Activated CD4-positive, alpha-beta T cell treated with anti-CD3 and anti-CD28 coated beads, Interleukin-2, amount 10 ng/mL, durations not matched to agents 7 days and 5 days (primary cell): ENCODE data around the gene HTR5A. TPM values are rescaled to one million over a fixed set of nuclear protein-coding genes. Genes with fewer than 3 reads are reported as not detected.
"Not testable (repeated sequence)": the region's sequence is repeated elsewhere in the genome, so short reads cannot be mapped to it uniquely, and the experiment has no call there.

Source experiments
- CTCF ChIA-PET: fragments of 350-600 bp; sonication (Branson Sonifier 250); formaldehyde crosslinking; loops from one replicate; lab custom pipeline; 2021; ENCODE audit warnings: antibody characterized with exemption; lab: Charles Lee
- POLR2A ChIA-PET: fragments of 350-600 bp; sonication (Branson Sonifier 250); formaldehyde crosslinking; loops from one replicate; lab custom pipeline; 2021; ENCODE audit warnings: antibody characterized with exemption; lab: Charles Lee
- DNase-seq: peaks from one replicate; pipeline ENCODE4 v3.0.0-alpha.2; 2020
- H3K27ac Mint-ChIP-seq: one replicate; pipeline ENCODE4 v1.8.0; 2021; ENCODE audit warnings: mild to moderate bottlenecking, moderate library complexity, mixed read lengths
- H3K27me3 Mint-ChIP-seq: one replicate; pipeline ENCODE4 v1.8.0; 2021; ENCODE audit warnings: mixed read lengths
- H3K36me3 Mint-ChIP-seq: one replicate; pipeline ENCODE4 v1.8.0; 2021; ENCODE audit warnings: low read depth, mixed read lengths
- H3K4me1 Mint-ChIP-seq: one replicate; pipeline ENCODE4 v1.8.0; 2021; ENCODE audit warnings: mixed read lengths
- H3K4me3 Mint-ChIP-seq: one replicate; pipeline ENCODE4 v1.8.0; 2021; ENCODE audit warnings: mild to moderate bottlenecking, moderate library complexity, mixed read lengths
- H3K9me3 Mint-ChIP-seq: one replicate; pipeline ENCODE4 v1.8.0; 2021; ENCODE audit warnings: mixed read lengths
- total RNA-seq, 2 experiments: library from RNA; stranded (reverse); gene quantifications; one replicate each; pipeline ENCODE4 v1.2.3, GENCODE V29; 2021

The HTR5A gene
- not detected for total RNA-seq

DNA sequence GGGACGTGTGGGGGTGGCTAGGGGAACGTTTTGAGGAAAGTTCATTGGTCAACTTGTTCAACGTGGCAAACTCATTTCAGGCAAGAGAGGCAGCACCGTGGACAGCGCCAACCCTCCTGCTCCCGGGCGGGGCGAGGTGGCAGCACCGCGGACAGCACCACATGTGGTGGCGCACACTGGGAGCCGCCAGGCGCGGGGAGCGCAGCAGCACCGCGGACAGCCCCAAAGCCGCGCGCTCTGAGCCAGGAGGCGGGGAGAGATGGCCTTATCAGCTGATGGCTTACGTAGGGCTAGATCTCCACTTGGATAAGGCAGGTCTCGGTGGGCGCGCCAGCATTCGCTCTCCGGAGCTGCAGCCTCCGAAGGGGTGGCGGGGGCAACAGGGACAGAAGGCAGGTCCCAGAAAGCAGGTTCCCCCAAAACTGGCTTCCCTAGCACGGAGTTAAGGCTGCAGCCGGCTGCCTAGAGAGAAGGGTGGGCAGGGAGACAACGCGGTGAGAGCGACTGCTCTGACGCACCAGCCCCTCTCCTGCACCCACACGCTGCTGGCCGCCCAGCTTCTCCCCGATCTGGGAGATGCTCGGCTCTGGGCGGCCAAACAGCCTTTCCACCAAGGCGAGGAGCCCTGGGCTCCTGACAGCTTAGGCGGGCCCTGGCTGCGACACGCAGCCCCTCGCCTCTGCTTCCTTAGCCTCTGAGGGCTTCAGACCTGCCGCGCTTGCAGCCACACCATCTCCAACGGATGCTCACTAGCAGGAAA, at the start of gene HTR5A:
Gene HTR5A, plus strand, starts transcription at position 333 of the 760 bp plus-strand sequence. CDS start 576 bp downstream, outside the sequence.
- H3K9me3 Mint-ChIP-seq = no peaks in the 10 kb centered on the region
- no peaks in the 10 kb centered on the region for H3K4me1 Mint-ChIP-seq
- H3K27ac Mint-ChIP-seq = no peak within 1 kb of the TSS
- ChIA-PET CTCF (interaction anchor here (1.0 kb wide), 1 partner anchor 24 kb away, joined by 3 read pairs; no protein-coding TSS in a partner anchor), POLR2A (interaction anchor here (0.6 kb wide), 1 partner anchor 67 kb away, joined by 3 read pairs; no protein-coding TSS in a partner anchor)
- H3K4me3 Mint-ChIP-seq = no peak within 1 kb of the TSS
- peak; percentile 85 for DNase-seq
- H3K36me3 Mint-ChIP-seq = no peaks in the 10 kb centered on the region
- H3K27me3 Mint-ChIP-seq = peaks cover 13% of the 10 kb centered on the region

DNA sequence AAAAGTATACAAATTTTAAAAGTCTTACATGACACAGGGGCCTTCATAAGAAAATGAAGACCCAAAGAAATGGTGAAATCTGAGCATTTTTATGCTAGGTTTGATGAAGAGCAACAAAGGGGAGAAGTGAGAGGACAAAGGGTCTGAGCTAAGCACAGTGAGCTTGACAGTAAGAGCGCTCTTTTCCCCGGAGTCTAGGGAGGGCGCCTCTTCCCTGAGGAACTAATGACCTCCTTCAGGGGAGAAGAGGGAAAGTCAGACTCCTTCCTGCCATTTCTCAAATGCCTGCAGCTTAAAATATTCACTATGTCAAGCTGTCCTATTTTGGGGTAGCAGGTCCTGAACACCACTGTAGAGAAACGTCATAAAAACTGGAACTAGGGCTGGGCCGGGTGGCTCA, 49.1 kb upstream of the HTR5A start:
- Mint-ChIP-seq H3K9me3 (no peaks in the 10 kb centered on the region), H3K27ac (no peak overlapping the region), H3K4me3 (no peak overlapping the region), H3K27me3 (peaks cover 3% of the 10 kb centered on the region), H3K36me3 (no peaks in the 10 kb centered on the region), H3K4me1 (no peaks in the 10 kb centered on the region)
- no peak for DNase-seq
- CTCF ChIA-PET = interaction anchor here (1.4 kb wide), 1 partner anchor 12 kb away, joined by 3 read pairs; no protein-coding TSS in a partner anchor
- POLR2A ChIA-PET = no interaction called here

DNA sequence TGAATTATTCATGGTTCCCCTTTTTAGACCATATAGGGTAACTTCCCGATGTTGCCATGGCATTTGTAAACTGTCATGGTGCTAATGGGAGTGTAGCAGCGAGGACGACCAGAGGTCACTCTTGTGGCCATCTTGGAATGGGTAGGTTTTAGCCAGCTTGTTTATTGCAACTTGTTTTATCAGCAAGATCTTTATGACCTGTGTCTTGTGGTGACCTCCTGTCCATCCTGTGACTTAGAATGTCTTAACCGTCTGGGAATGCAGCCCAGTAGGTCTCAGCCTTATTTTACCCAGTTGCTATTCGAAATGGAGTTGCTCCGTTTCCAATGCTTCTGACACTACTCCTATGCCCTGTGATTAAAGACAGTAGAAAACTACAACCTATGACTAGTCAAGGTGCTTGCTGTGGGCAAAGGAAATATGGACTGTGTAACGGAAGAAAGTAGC, 48.4 kb upstream of the HTR5A start:
- POLR2A ChIA-PET = no interaction called here
- CTCF ChIA-PET = interaction anchor here (1.0 to 1.4 kb wide), 3 partner anchors 9 to 17 kb away, joined by 3 read pairs; no protein-coding TSS in a partner anchor
- no peaks in the 10 kb centered on the region for H3K4me1 Mint-ChIP-seq

DNA sequence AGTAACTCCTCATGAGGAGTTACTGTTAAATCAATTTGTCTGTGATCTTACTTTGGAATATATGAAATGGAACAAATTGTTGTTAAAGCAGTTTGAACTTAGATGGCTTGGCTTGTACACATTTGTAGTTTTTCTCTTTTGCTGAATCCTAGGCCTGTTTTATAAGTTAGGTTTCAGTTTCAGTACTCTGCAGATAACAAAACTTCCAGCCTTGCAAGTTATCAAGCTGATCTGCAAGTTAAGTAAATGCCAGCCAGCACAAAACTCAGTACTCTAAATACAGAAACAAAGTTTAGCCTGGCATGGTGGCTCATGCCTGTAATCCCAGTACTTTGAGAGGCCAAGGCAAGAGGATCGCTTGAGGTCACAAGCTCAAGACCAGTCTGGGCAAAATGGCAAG, 42.2 kb upstream of the HTR5A start:
- peaks cover 8% of the 10 kb centered on the region for H3K9me3 Mint-ChIP-seq
- H3K36me3 Mint-ChIP-seq = peaks cover 2% of the 10 kb centered on the region
- DNase-seq = no peak
- ChIA-PET POLR2A (no interaction called here), CTCF (no interaction called here)
- H3K4me3 Mint-ChIP-seq = no peak overlapping the region
- peaks cover 17% of the 10 kb centered on the region for H3K27me3 Mint-ChIP-seq
- H3K27ac Mint-ChIP-seq = peak overlapping the region; percentile 66
- peaks cover 9% of the 10 kb centered on the region for H3K4me1 Mint-ChIP-seq

More for the DNA sequence above, 48.4 kb upstream of the HTR5A start:
- no peaks in the 10 kb centered on the region for H3K36me3 Mint-ChIP-seq
- no peak overlapping the region for H3K27ac Mint-ChIP-seq
- H3K4me3 Mint-ChIP-seq = no peak overlapping the region
- H3K27me3 Mint-ChIP-seq = peaks cover 3% of the 10 kb centered on the region
- no peak for DNase-seq
- no peaks in the 10 kb centered on the region for H3K9me3 Mint-ChIP-seq

DNA sequence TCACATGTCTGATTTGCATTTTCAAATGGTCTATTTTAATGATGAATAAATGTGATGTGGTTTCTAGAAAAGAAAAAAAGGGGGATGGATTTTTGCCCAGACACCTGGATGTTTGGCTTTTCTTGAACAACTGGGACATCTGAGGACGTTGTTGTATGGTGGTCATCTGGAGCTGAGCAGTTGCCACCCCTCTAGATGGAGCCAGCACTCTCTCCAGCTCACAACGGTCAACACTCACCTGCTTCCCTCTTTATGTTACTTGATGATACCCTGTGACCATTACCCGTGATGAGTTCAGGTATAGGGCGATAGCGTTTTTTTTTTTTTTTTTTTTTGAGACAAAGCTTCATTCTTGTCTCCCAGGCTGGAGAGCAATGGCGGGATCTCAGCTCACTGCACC, 37.1 kb upstream of the HTR5A start:
- Mint-ChIP-seq H3K27ac (no peak overlapping the region), H3K27me3 (peaks cover 20% of the 10 kb centered on the region), H3K9me3 (peaks cover 2% of the 10 kb centered on the region), H3K4me1 (peaks cover 2% of the 10 kb centered on the region), H3K36me3 (no peaks in the 10 kb centered on the region), H3K4me3 (no peak overlapping the region)
- ChIA-PET POLR2A (no interaction called here), CTCF (no interaction called here)
- DNase-seq = no peak

DNA sequence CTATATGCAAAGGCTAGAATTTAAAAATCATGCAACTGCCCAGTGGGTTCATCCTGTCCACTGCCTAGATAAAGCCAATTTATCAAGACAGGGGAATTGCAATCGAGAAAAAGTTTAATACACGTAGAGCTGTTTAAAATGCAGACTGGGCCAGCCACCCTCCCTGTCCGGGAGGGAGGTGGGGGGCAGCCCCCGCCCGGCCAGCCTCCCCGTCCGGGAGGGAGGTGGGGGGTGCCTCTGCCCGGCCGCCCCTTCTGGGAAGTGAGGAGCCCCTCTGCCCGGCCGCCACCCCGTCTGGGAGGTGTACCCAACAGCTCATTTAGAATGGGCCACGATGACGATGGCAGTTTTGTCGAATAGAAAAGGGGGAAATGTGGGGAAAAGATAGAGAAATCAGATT, 35.6 kb upstream of the HTR5A start:
- CTCF ChIA-PET = interaction anchor here (1.4 kb wide), 1 partner anchor 311 kb away, joined by 3 read pairs; no protein-coding TSS in a partner anchor
- H3K4me3 Mint-ChIP-seq, H3K36me3 Mint-ChIP-seq, H3K4me1 Mint-ChIP-seq, DNase-seq, POLR2A ChIA-PET, H3K9me3 Mint-ChIP-seq, H3K27ac Mint-ChIP-seq: not testable (repeated sequence)
- peaks cover 21% of the 10 kb centered on the region for H3K27me3 Mint-ChIP-seq

DNA sequence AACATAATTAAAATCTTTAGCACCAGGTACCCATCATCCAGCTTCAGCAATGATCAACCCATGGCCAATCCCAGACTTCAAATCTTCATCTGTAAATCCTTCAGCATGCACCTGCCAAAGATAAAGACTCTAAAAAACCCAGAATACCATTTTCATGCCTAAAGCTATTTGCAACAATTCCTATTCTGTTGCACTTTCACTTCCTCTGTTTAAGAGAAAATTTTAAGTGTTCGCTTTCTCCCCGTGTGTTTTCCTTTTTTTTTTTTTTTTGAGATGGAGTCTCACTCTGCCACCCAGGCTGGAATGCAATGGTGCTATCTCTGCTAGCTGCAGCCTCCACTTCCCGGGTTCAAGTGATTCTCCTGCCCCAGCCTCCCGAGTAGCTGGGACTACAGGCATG, 31.8 kb upstream of the HTR5A start:
- CTCF ChIA-PET = interaction anchor here (1.0 kb wide), 2 partner anchors 11 to 16 kb away, joined by 3 to 4 read pairs; no protein-coding TSS in a partner anchor

DNA sequence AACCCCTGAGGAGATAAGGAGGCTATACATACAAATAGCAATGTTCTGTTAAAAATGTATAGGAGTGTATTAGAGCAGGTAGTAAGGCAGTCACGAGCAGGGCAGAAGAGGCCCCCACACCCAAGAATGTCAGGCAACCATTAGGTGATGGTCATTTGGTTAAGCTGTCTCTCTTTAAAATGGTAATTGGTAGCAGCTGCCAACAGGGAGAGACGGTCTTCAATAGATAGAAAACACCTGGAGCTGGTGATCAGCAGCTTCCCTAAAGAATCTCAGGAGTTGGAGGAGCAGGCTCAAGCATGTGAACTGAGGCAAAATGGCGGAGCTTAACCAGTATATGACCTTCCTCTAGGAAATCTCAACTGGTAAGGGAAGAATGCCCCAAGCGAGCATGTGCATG, 26.4 kb upstream of the HTR5A start:
- DNase-seq = no peak
- Mint-ChIP-seq H3K27ac (no peak overlapping the region), H3K27me3 (peaks cover 17% of the 10 kb centered on the region), H3K36me3 (no peaks in the 10 kb centered on the region), H3K4me3 (no peak overlapping the region), H3K4me1 (no peaks in the 10 kb centered on the region), H3K9me3 (no peaks in the 10 kb centered on the region)
- POLR2A ChIA-PET = no interaction called here
- CTCF ChIA-PET = no interaction called here

More for the DNA sequence above, 31.8 kb upstream of the HTR5A start:
- Mint-ChIP-seq H3K4me1 (no peaks in the 10 kb centered on the region), H3K36me3 (no peaks in the 10 kb centered on the region), H3K9me3 (no peaks in the 10 kb centered on the region), H3K27ac (no peak overlapping the region), H3K27me3 (peaks cover 16% of the 10 kb centered on the region), H3K4me3 (no peak overlapping the region)
- DNase-seq = no peak
- POLR2A ChIA-PET = no interaction called here

DNA sequence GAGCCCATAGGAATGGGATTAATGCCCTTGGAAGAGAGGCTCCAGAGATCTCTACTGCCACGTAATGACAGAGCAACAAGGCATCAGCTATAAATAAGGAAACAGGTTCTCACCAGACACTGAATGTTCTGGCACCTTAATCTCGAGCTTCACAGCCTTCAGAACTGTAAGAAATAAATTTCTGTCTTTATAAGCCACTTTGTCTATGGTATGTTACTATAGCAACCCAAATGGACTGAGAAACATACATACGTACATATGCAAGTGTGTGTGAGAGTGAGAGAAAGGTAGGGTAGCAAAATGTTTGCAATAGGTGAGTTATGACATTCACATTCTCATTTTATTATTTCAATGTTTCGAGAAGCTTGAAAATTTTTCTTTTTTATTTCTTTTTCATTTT, 22.1 kb upstream of the HTR5A start:
- H3K36me3 Mint-ChIP-seq = no peaks in the 10 kb centered on the region
- POLR2A ChIA-PET = no interaction called here
- CTCF ChIA-PET = no interaction called here
- H3K27me3 Mint-ChIP-seq = peaks cover 4% of the 10 kb centered on the region
- no peaks in the 10 kb centered on the region for H3K9me3 Mint-ChIP-seq
- H3K27ac Mint-ChIP-seq = no peak overlapping the region
- no peaks in the 10 kb centered on the region for H3K4me1 Mint-ChIP-seq
- DNase-seq = no peak
- no peak overlapping the region for H3K4me3 Mint-ChIP-seq

DNA sequence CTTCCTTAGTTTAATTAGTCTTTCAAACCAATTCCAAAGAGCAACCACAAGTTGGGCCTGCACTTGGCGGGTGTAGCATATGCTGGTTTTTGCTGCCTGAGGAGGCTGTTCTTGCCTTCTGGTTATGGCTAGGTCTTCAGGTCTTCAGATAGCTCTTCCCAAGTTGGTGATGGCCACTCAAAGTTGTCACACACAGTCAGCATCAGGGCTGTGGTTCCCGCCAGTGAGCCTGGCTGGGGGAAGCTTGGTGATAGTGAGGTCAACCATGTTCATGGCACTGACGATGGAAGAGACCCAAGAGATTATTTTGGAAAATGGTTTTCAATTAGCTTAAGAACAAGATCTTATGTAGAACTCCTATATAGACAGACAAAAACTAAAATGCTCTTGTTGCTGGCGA, 18.8 kb upstream of the HTR5A start:
- H3K9me3 Mint-ChIP-seq = no peaks in the 10 kb centered on the region
- no peak overlapping the region for H3K27ac Mint-ChIP-seq
- no peak overlapping the region for H3K4me3 Mint-ChIP-seq
- POLR2A ChIA-PET = no interaction called here
- H3K27me3 Mint-ChIP-seq = peaks cover 2% of the 10 kb centered on the region
- H3K36me3 Mint-ChIP-seq = no peaks in the 10 kb centered on the region
- DNase-seq = no peak
- CTCF ChIA-PET = interaction anchor here (0.6 kb wide), 1 partner anchor 110 kb away, joined by 4 read pairs; no protein-coding TSS in a partner anchor
- no peaks in the 10 kb centered on the region for H3K4me1 Mint-ChIP-seq

DNA sequence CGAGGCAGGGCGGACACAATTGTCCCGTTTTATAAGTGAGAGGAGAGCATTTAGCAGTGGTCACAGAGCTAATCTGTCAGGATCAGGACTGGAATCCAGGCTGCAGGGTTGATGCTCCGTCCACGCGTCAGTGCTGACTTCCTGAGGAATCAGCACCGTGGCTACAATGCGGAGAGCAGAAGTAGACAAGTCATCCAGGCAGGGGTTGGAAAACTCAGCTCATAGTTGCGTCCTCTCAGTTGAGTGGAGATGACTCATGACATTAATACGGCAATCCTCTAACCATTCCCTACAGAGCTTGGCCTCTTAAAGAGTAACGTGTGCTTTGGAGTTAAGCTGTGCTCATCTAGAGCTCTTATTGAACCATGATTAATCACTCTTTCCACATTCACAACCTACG, 17.1 kb upstream of the HTR5A start:
- DNase-seq = no peak
- Mint-ChIP-seq H3K36me3 (no peaks in the 10 kb centered on the region), H3K27ac (no peak overlapping the region), H3K27me3 (peaks cover 2% of the 10 kb centered on the region), H3K4me1 (no peaks in the 10 kb centered on the region), H3K4me3 (no peak overlapping the region), H3K9me3 (no peaks in the 10 kb centered on the region)
- ChIA-PET CTCF (no interaction called here), POLR2A (no interaction called here)

DNA sequence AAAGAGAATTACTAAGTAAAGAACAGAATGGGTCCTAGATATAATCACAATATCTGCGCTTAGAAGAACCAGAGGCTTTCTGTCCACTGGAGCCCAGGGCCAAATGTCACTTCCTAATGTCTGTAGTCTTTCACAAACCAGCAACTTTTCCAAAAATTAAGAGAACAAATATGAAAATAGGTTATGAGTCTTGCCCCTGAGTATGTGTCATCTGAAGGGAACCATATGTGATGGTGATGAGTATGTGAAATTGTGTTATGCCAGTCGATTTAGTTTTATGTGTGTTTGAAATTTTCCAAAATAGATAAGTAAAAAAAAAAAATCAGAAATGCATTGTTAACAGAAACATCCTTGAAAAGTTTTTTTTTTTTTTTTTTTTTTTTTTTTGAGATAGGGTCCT, 15.4 kb upstream of the HTR5A start:
- no peak overlapping the region for H3K27ac Mint-ChIP-seq
- H3K27me3 Mint-ChIP-seq = peaks cover 6% of the 10 kb centered on the region
- H3K4me3 Mint-ChIP-seq = no peak overlapping the region
- CTCF ChIA-PET = no interaction called here
- no peaks in the 10 kb centered on the region for H3K4me1 Mint-ChIP-seq
- no peaks in the 10 kb centered on the region for H3K36me3 Mint-ChIP-seq
- no peaks in the 10 kb centered on the region for H3K9me3 Mint-ChIP-seq
- POLR2A ChIA-PET = no interaction called here
- DNase-seq = no peak

DNA sequence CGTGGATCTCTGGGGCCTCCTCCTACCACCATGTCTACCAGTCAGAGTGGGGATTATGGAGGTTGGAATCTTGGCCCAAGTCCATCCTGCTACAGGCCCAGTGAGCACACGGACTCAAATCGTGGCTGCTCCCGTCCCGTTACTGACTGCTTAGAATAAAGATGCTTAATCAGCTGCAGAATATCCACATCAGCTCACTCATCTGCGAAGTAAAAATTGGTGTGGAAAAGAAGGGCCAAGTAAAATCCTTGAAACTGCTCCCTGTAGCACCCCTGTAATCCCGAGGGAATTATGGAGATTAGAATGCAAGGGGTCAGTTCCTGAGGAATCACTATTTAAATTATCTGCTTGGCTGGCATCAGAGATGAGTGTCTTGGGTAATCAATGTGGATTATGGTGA, 13.0 kb upstream of the HTR5A start:
- peaks cover 6% of the 10 kb centered on the region for H3K27me3 Mint-ChIP-seq
- H3K4me3 Mint-ChIP-seq = no peak overlapping the region
- no peaks in the 10 kb centered on the region for H3K36me3 Mint-ChIP-seq
- no peak overlapping the region for H3K27ac Mint-ChIP-seq
- ChIA-PET POLR2A (no interaction called here), CTCF (no interaction called here)
- H3K9me3 Mint-ChIP-seq = no peaks in the 10 kb centered on the region
- no peak for DNase-seq
- H3K4me1 Mint-ChIP-seq = no peaks in the 10 kb centered on the region
